ENCODE measurements around the gene PDE9A. TPM values are rescaled to one million over a fixed set of nuclear protein-coding genes. Genes with fewer than 3 reads are reported as not detected.

Gene PDE9A
- total and polyA plus RNA-seq, 2 experiments from 2014 or later, result not detected

GRCh38 chr21:42659416-42660117 lies 6.1 kb downstream of the PDE9A start:
- no peak for DNase-seq
- Histone ChIP-seq H3K27me3 (replicated peaks; ENCODE audit: insufficient read depth) (peaks cover 46% of the 10 kb centered on the region), H3F3A (ENCODE audit: insufficient read depth) (no peaks in the 10 kb centered on the region), H3K4me1 (ENCODE audit: insufficient read depth) (no peaks in the 10 kb centered on the region), H3K36me3 (ENCODE audit: low read depth) (no peaks in the 10 kb centered on the region), H3K9me2 (ENCODE audit: insufficient read depth) (no peaks in the 10 kb centered on the region), H3K9me3 (ENCODE audit: low read depth) (no peaks in the 10 kb centered on the region), H3K9ac (no peak overlapping the region), H3K4me2 (ENCODE audit: unreplicated experiment) (no peak overlapping the region), H3K79me2 (ENCODE audit: insufficient read depth) (no peaks in the 10 kb centered on the region), H4K20me1 (ENCODE audit: insufficient read depth) (no peaks in the 10 kb centered on the region), H3K27ac (no peak overlapping the region), H2AFZ (no peak overlapping the region), H3K4me3 (no peak overlapping the region)
- WGBS, 2 experiments (ENCODE audit: low coverage in 1 of 2, low lambda C conversion rate in 2 of 2, missing lambda C conversion rate in 2 of 2), result 55% methylated on average over 21 of the region's 21 CpGs
- in situ Hi-C loops (cut with MboI), result no loop called here
- TF ChIP-seq EZH2phosphoT487 (IDR thresholded peaks at IDR 0.05; ENCODE audit: insufficient read depth, low read depth) (no peak), EZH2 (IDR thresholded peaks at IDR 0.05; ENCODE audit: insufficient read depth, poor library complexity, severe bottlenecking) (no peak)

DNA sequence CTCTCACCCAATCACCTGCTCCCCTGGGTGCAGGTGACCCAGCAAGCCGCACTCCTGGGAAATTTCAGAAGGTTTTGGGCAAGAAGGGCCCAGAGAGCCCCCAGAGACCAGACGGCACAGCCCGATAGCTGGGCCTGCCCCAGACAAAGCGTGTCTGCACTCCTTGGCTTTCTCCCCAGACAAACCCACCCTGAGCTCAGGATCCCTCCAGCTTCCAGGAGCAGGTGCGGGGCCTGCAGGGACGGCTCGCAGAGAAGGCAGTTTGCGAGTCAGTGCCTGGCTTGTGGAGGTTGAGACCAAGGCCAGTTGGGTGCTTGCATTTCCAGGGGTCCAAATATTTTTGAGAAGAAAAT lies 6.7 kb downstream of the PDE9A start:
- Histone ChIP-seq H3K4me1 (ENCODE audit: insufficient read depth) (no peaks in the 10 kb centered on the region), H2AFZ (no peak overlapping the region), H3K27ac (no peak overlapping the region), H3K4me2 (ENCODE audit: unreplicated experiment) (no peak overlapping the region), H3K79me2 (ENCODE audit: insufficient read depth) (no peaks in the 10 kb centered on the region), H4K20me1 (ENCODE audit: insufficient read depth) (no peaks in the 10 kb centered on the region), H3K36me3 (ENCODE audit: low read depth) (no peaks in the 10 kb centered on the region), H3K4me3 (no peak overlapping the region), H3K9me3 (ENCODE audit: low read depth) (no peaks in the 10 kb centered on the region), H3K27me3 (replicated peaks; ENCODE audit: insufficient read depth) (peaks cover 41% of the 10 kb centered on the region), H3K9me2 (ENCODE audit: insufficient read depth) (no peaks in the 10 kb centered on the region), H3F3A (ENCODE audit: insufficient read depth) (no peaks in the 10 kb centered on the region), H3K9ac (no peak overlapping the region)
- in situ Hi-C loops (cut with MboI), result no loop called here
- WGBS, 2 experiments (ENCODE audit: low coverage in 1 of 2, low lambda C conversion rate in 2 of 2, missing lambda C conversion rate in 2 of 2), result 72 to 76% methylated on average over 8 of the region's 8 CpGs
- TF ChIP-seq EZH2 (IDR thresholded peaks at IDR 0.05; ENCODE audit: insufficient read depth, poor library complexity, severe bottlenecking) (no peak), EZH2phosphoT487 (IDR thresholded peaks at IDR 0.05; ENCODE audit: insufficient read depth, low read depth) (no peak)
- no peak for DNase-seq

DNA sequence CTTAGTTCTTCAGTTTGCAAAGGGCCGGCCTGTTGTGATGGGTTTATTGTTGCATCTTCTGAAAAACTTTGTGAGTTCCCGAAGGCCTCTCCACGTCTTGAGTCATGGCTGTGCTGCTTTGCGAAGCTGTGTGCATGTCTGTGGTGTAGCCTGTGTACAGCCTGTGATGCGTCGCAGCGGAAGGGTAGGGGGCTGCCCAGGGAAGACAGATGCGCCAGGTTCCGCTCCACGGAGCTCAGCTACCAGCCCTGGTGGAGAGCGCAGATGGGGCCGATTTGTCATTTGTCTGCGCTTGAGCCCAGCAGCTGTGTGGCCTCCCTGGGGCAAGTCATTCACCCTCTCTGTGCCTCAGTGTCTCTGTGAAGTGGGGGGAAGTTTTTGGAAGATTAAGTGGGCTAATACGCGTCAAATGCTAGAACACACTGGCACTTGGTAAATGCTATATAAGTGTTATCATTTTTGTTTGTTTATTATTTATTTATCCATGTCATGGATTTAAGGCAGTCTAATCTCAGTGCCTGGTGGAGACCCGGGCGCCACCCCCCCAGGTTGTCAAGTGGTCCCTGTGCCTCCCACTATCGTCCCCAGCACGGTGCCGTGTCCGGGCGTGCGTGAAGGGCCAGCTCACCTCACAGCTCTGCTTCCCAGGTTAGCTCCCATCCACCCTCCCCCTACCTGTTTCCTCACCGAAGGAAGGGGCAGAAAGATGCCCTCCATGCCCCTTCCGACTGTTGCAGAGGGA lies 8.4 kb downstream of the PDE9A start:
- Histone ChIP-seq H3K4me3 (no peak overlapping the region), H3K36me3 (ENCODE audit: low read depth) (no peaks in the 10 kb centered on the region), H3K9ac (no peak overlapping the region), H2AFZ (no peak overlapping the region), H3K4me1 (ENCODE audit: insufficient read depth) (no peaks in the 10 kb centered on the region), H3K27me3 (replicated peaks; ENCODE audit: insufficient read depth) (peaks cover 24% of the 10 kb centered on the region), H3K79me2 (ENCODE audit: insufficient read depth) (no peaks in the 10 kb centered on the region), H3K9me2 (ENCODE audit: insufficient read depth) (no peaks in the 10 kb centered on the region), H4K20me1 (ENCODE audit: insufficient read depth) (no peaks in the 10 kb centered on the region), H3K27ac (no peak overlapping the region), H3K9me3 (ENCODE audit: low read depth) (no peaks in the 10 kb centered on the region), H3F3A (ENCODE audit: insufficient read depth) (no peaks in the 10 kb centered on the region), H3K4me2 (ENCODE audit: unreplicated experiment) (no peak overlapping the region)
- TF ChIP-seq EZH2 (IDR thresholded peaks at IDR 0.05; ENCODE audit: insufficient read depth, poor library complexity, severe bottlenecking), result no peak
- no peak for DNase-seq
- in situ Hi-C loops (cut with MboI), result no loop called here
- 77 to 81% methylated on average over 25 of the region's 25 CpGs for WGBS, 2 experiments (ENCODE audit: low coverage in 1 of 2, low lambda C conversion rate in 2 of 2, missing lambda C conversion rate in 2 of 2)

- H3K4me3 ChIP-seq, result no peak overlapping the region
- no peaks in the 10 kb centered on the region for H3K79me2 ChIP-seq (ENCODE audit: insufficient read depth)
- TF ChIP-seq EZH2 (IDR thresholded peaks at IDR 0.05; ENCODE audit: insufficient read depth, poor library complexity, severe bottlenecking) (no peak), EZH2phosphoT487 (IDR thresholded peaks at IDR 0.05; ENCODE audit: insufficient read depth, low read depth) (no peak)
- 71 to 79% methylated on average over 12 to 20 of the region's 20 CpGs for WGBS, 2 experiments (ENCODE audit: low coverage in 1 of 2, low lambda C conversion rate in 2 of 2, missing lambda C conversion rate in 2 of 2)
- no peaks in the 10 kb centered on the region for H3K9me2 ChIP-seq (ENCODE audit: insufficient read depth)
- no peaks in the 10 kb centered on the region for H3K4me1 ChIP-seq (ENCODE audit: insufficient read depth)
- H2AFZ ChIP-seq, result no peak overlapping the region
- no peaks in the 10 kb centered on the region for H3K36me3 ChIP-seq (ENCODE audit: low read depth)
- no peak overlapping the region for H3K27ac ChIP-seq
- no peaks in the 10 kb centered on the region for H3F3A ChIP-seq (ENCODE audit: insufficient read depth)
- no peak overlapping the region for H3K4me2 ChIP-seq (ENCODE audit: unreplicated experiment)
- no peaks in the 10 kb centered on the region for H4K20me1 ChIP-seq (ENCODE audit: insufficient read depth)
- no peak for DNase-seq
- H3K9me3 ChIP-seq (ENCODE audit: low read depth), result no peaks in the 10 kb centered on the region
- H3K9ac ChIP-seq, result no peak overlapping the region
- H3K27me3 ChIP-seq (replicated peaks; ENCODE audit: insufficient read depth), result peaks cover 17% of the 10 kb centered on the region; the same call in 1 of the 2 replicates
- in situ Hi-C loops (cut with MboI), result no loop called here
These were observed 9.2 kb downstream of the PDE9A start for GRCh38 chr21:42662430-42663199.
